Coronary artery (tissue), 2 donors: ENCODE data around the gene DGKD.

Source experiments
- DNase-seq: peaks from one replicate; pipeline ENCODE4 v3.0.0-alpha.2; 2017; ENCODE audit warnings: low spot score
- H3K27ac ChIP-seq, 2 donors: fragments of 200-600 bp; sonication (generic); one replicate each; pipeline ENCODE4 v1.5.1; 2016 to 2019
- H3K4me3 ChIP-seq: fragments of 200-600 bp; sonication (generic); 2 replicates; pipeline ENCODE4 v1.5.1; 2016; ENCODE audit warnings: mild to moderate bottlenecking, moderate library complexity
- CTCF ChIP-seq: fragments of 200-600 bp; sonication (generic); IDR thresholded peaks from one replicate; pipeline ENCODE4 v1.5.1; 2019; ENCODE audit warnings: antibody characterized with exemption

DGKD gene

DNA sequence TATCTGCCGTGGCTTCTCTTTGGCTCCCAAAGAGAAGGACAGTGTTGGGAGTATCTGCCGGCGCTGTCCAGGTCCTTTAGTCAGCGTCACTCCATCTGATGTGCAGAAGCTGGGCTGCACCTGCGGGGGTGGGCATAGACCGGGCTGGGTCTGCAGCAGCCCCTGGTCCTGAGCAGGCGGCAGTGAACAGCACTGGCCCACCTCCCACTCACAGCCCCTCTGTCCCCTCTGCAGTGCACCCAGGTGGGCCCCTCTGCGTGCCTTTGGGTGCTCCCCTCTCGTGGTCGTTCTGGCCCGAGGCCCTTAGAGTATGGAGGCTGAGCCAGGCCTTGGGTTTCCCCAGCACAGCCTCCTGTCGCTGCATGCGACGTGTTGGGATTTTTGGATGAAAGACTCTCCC lies 116.5 kb downstream of the DGKD start:
- Histone ChIP-seq H3K4me3 (no peak overlapping the region), H3K27ac (peak overlapping the region; percentile 60 to 88)
- TF ChIP-seq CTCF = no peak
- peak; percentile 68 for DNase-seq

DNA sequence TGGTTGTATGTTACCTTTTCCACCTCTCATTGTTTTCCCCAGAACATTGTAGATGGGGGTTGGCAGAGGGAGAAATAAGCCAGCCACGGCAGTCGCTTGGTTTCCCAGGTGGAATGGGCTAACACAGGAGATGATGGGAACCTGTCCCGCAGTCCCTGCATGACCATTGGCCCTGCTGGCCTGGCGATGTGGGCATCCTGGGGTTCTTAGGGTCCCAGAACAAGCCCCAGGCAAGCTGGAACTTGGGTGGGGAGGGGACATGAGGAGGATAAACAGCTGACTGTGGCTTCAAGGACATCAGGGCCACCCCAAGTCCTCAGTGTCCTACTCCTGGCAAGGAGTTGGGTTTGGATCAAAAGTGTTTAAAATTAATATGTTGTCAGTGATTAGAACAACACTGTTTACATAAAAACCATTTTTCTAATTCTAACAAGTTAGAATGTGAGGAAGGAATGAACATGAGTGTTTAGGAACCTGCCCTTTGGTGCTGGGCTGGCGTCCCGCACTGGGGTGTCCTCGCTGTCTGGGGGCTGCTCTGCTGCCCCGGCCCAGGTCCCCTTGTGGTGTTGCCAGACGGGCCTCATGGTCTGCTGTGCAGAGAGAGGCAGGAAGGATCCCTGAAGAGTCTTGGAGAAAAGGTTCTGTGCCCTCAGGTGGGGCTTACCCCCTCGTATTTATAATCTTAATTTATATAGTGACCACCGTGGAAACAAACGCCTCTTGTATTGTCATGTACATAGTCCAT lies 117.2 kb downstream of the DGKD start:
- H3K27ac ChIP-seq = no peak overlapping the region

GRCh38 chr2:233473386-233473791 lies 119.1 kb downstream of the DGKD start:
- no peak for TF ChIP-seq CTCF
- Histone ChIP-seq H3K27ac (peak overlapping the region in 1 of 2 donors; percentile 85), H3K4me3 (no peak overlapping the region)
- DNase-seq = peak; percentile 64

More for the DNA sequence above, 117.2 kb downstream of the DGKD start:
- H3K4me3 ChIP-seq = no peak overlapping the region
- peak; percentile 59 for DNase-seq
- no peak for TF ChIP-seq CTCF

DNA sequence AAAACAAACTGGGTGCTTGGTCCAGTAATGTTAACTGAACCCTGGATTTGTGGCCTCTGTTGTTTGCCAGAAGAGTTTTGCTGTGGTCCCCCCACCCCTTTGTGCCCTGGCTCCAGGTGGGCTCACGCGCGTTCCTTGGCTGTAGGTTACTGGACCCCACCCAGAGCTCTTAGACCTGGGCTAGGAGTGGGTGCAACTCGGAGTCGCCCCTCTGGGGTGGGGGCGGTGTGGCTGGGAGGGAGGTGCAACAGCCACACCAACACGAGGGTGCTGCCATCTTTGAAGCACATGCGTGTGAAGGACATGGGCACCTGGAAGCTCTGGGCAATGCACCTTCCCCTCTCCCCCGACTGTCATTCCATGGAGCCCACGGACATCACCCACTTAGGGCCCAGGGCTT lies 119.6 kb downstream of the DGKD start:
- TF ChIP-seq CTCF = no peak
- DNase-seq = no peak
- Histone ChIP-seq H3K4me3 (no peak overlapping the region), H3K27ac (peak overlapping the region; percentile 70 to 85)

DNA sequence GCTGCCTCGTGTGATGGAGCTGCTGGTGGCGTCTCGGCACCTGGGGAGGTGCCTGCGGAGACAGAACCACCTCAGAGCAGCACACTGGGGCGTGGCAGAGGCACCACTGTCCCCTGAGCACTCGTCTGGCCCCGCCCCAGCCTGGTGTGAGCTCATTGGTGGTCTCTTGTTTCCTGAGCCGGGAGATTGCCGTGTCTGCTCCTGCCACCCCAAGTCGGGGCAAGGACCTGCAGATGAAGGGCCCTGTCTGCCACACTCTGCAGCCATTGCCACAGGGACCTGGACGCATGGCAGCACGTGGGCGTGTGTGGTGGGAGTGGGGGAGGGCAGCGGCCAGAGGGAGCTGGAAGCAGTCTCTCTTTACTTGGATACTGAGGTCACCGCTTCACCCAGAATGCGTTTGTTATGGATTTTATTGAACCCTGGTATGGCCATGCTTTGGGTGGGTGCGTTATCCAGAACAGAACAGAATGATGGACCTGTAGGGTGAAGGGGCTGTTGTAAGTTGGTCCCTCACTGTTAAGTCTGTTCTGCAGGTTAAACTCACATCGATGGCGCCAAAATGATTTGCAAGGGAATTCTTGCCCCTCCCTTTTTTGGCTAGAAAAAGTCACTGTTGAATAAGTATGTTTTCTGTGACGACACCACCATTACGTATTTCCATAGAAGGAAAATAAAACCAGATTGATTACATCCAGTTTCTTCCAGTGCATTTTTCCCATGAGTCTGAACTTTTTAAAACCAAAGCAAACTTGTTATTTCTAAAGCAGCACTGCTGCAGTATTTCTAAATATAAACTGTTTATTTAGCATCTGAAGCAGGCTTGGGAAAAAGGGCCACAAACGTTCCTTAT lies 120.2 kb downstream of the DGKD start:
- TF ChIP-seq CTCF = no peak
- DNase-seq = no peak
- Histone ChIP-seq H3K27ac (peak overlapping the region; percentile 70 to 85), H3K4me3 (no peak overlapping the region)

- no peak for TF ChIP-seq CTCF
- DNase-seq = no peak
- peak overlapping the region in 1 of 2 donors; percentile 70 for H3K27ac ChIP-seq
- no peak overlapping the region for H3K4me3 ChIP-seq
Measured at GRCh38 chr2:233476063-233476410, 121.7 kb downstream of the DGKD start.
